HL-60/S4 treated with retinoic acid at 250 ng/mL for 4 days and 3 days (cell line): ENCODE measurements around the gene CASZ1.

Source experiments
- in situ Hi-C: fragments of 300-500 bp; cut with MboI; formaldehyde crosslinking; loops from 2 replicates; pipeline ENCODE4 v1.7.0; 2022; ENCODE audit warnings: low sequenced_read_pairs

The CASZ1 gene

GRCh38 chr1:10776190-10776905 is 20.1 kb downstream of the CASZ1 start:
- in situ Hi-C loops = no loop called here

DNA sequence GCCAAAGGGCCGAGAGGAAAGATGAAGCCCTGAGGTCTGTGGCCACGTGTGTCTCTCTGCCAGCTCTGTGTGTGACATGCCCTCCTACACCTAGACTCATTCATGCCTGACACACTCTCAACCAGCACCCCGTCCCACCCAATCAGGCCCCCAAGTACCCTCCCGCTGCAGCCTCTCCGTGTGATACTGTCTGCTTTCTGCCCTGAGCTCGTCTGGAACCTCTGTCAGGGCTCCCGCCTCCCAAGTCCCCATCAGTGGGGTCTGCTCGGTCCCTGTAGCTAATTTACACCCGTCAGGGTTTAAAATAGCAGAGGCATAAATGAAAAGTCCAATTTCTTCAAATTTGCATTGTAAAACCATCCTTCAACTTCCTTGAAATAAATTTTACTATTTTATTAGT is 20.7 kb downstream of the CASZ1 start:
- in situ Hi-C loops = no loop called here

- in situ Hi-C loops = no loop called here
Measured at GRCh38 chr1:10774615-10775310, 21.7 kb downstream of the CASZ1 start.

GRCh38 chr1:10773851-10774614 is 22.4 kb downstream of the CASZ1 start:
- in situ Hi-C loops = no loop called here

DNA sequence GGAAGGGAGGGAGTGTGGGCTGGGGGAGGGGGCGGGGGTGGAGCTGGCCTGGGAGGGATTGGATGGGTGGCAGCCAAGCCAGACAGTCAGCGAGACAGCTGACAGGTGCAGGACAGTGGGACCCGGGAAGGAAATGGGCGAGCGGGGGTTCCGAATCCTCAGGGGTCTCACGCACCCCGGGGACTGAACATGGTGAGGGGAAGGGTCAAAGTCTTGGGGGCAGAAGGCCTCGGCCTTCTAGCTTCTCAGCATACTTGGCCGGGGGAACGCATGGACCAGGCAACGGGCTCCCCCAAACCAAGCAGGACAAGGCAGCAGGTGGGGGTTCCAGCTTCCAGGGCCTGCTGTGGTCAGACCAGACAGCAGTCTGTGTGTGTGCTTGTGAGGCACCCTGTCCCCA is 23.1 kb downstream of the CASZ1 start:
- in situ Hi-C loops = no loop called here

DNA sequence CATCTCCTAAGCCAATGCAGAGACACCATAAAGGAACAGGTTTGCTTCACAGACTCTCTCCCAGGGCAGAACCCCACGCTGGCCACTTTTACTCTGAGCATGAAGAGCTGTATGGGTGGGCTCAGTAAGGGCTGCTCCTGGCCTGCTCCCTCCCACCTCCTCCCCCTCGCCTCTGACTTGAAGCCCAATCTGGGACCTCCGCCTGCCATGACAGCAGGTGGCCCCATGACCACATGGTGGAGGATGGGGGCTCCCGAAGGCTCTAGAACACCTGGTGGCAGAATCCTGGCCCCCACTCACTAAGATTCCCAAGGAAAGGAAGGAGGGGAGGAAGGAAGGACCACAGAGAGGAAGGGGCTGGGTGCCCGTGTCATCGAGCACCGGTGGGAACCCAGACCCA is 23.7 kb downstream of the CASZ1 start:
- in situ Hi-C loops = no loop called here

DNA sequence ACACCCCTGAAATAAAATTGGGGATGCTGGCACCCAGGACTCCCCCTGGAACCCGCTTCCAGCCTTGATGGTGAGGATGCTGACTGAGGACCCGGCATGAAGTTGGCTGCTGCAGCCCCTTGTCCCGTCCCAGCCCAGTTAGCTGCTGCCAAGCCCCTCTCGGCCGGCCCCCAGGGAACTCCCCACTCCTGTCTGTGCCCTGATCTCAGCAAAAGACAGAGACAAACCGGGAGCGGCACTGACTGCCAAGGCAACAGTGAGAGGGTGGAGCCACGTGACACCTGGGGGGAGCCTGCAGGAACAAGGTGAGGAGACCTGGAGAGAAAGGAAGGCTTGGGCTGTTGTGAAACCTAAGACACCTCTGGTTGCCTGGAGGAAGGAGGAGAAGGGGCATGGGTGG is 24.7 kb downstream of the CASZ1 start:
- in situ Hi-C loops = no loop called here

- in situ Hi-C loops = no loop called here
Measured at GRCh38 chr1:10768552-10768951, 27.9 kb downstream of the CASZ1 start.

- in situ Hi-C loops = no loop called here
Measured at GRCh38 chr1:10767282-10767681, 29.2 kb downstream of the CASZ1 start.

GRCh38 chr1:10765734-10766478 is 30.5 kb downstream of the CASZ1 start:
- in situ Hi-C loops = no loop called here

DNA sequence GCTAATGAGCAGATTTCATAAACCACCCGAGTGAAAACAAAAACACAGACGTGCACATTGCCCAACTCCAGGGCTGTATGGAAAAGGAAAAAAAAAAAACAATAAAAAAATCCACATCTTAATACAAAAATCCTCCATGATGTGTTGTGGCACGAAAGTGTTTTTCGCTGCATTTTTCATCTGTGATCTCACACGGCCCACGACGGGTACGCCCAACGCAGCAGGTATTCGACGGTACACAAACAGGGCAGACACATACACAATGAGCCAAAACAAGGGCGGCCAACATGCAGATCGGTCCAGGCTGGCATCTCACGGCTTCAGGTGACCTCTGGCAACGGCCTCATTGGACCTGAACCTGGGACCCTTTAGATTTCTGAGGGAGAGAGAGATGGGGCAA is 31.1 kb downstream of the CASZ1 start:
- in situ Hi-C loops = no loop called here

GRCh38 chr1:10764296-10764798 is 32.1 kb downstream of the CASZ1 start:
- in situ Hi-C loops = no loop called here

DNA sequence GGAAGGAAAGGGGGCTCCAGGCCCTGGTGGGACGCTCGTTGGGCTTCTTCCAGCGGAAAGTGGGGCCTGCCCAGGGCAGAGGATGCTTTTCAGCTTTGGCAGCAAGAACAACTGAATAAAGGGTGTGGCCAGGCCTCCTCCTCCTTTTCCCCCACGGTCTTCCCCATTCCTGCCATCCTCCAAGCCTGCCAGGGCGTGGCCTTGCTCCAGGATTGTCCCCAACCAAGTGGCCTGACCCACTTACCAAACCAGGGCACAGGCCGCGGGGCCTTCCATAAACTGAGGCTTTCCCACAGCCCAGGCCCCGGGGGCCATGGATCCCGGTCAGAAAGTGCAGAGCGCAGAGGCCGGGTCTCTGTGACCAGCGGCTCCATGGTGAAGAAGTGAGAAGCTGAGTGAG is 33.6 kb downstream of the CASZ1 start:
- in situ Hi-C loops = no loop called here

GRCh38 chr1:10762153-10762523 is 34.3 kb downstream of the CASZ1 start:
- in situ Hi-C loops = no loop called here

DNA sequence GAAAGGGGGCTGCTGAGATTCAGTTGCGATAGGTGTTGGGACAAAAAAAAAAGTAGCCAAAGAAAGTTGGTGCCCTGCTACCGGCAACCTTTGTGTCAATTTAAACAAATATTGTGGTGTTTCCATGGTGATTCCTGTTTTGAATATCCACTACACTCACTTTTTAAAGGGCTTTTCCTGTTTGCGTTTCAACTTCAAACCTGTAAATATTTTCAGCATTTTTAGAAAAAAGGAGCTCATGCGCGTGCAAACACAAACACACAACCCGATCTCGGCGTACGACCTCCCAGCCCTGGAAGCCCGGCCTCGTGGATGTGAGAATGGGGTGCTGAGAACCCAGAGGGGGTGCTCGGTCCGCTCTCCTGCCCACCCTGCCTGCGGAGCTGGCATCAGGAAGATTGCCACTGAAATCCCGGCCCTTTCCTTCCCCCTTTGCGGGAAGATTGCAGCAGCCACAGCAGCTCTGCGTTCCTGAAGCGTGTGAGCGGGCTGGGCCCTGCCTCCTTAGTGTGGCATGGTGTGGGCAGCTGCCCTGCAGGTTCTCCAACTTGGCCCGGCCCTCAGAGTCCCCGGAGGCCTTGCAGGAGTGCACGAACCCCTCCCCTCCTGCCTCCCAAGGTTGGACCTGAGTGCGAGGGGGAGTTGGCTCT is 34.8 kb downstream of the CASZ1 start:
- in situ Hi-C loops = no loop called here

- in situ Hi-C loops = no loop called here
Measured at GRCh38 chr1:10760566-10761502, 35.6 kb downstream of the CASZ1 start.

- in situ Hi-C loops = no loop called here
Measured at GRCh38 chr1:10759413-10760200, 36.8 kb downstream of the CASZ1 start.

DNA sequence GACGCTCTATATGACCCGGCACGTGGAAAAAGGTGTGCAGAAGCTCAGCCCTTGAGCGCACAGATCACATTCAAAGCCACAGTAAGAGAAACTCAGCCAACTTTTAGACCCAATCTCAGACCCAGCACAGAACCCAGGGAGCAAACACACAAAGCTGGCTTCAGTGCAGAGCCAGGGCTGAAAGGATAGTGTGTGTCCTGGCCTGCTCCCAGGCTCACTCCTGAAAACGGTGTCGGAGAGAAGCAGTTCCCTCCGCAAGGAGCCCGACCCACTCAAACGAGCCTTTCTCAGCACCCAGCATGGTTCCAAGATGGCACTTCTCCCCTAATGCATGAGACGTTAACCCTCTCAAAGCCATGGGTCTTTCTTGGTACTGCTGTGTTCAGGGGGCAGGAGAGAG is 39.6 kb downstream of the CASZ1 start:
- in situ Hi-C loops = no loop called here
